Measurements from ENCODE around the gene KIAA1328. TPM values are rescaled to one million over a fixed set of nuclear protein-coding genes. Genes with fewer than 3 reads are reported as not detected.
A peak's percentile ranks its signal among the peaks of the same experiment; 100 is the strongest.

The KIAA1328 gene
- polyA plus RNA-seq, 3 donors from 2014 or later = 9.4 to 11.8 (median 10.2) TPM

- DNase-seq = no peak
- no peak overlapping the region for H3K27ac Mint-ChIP-seq
- H3K27me3 Mint-ChIP-seq (ENCODE audit: low read depth in 3 of 3) = peaks cover 0 to 5% (median 2%) of the 10 kb centered on the region in 3 donors
- H3K9me3 Mint-ChIP-seq = no peaks in the 10 kb centered on the region
- H3K36me3 Mint-ChIP-seq = peaks cover 0 to 8% (median 0%) of the 10 kb centered on the region in 3 donors
- H3K4me1 Mint-ChIP-seq = peaks cover 17 to 19% of the 10 kb centered on the region in 2 donors
- H3K4me3 Mint-ChIP-seq = no peak overlapping the region
Observed at GRCh38 chr18:36833120-36833519, 4.2 kb downstream of the KIAA1328 start.

DNA sequence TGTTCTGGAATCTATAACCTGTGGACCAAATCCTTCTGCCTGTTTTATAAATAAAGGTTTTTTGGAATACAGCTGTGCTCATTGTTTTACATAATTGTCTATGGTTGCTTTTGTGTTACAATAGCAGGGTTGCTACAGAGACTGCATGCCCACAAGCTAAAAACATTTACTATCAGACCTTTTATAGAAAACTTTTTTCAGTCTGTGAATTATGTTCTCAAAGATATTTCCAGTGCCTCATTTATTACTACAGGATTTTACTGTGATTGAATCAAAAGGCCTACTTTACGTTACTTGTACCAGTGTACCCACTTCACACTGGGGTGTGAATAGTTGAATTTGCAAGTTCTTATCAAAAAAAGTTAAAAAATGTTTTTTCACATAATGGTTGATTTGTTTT is 7.0 kb downstream of the KIAA1328 start:
- Mint-ChIP-seq H3K4me1 (no peaks in the 10 kb centered on the region), H3K4me3 (no peak overlapping the region), H3K27me3 (ENCODE audit: low read depth in 3 of 3) (peaks cover 0 to 2% (median 0%) of the 10 kb centered on the region in 3 donors), H3K27ac (no peak overlapping the region), H3K9me3 (no peaks in the 10 kb centered on the region), H3K36me3 (peaks cover 17 to 32% (median 26%) of the 10 kb centered on the region in 3 donors)
- DNase-seq = no peak

GRCh38 chr18:36839835-36840234 is 10.9 kb downstream of the KIAA1328 start:
- no peak for DNase-seq
- no peaks in the 10 kb centered on the region for H3K9me3 Mint-ChIP-seq
- no peak overlapping the region for H3K4me3 Mint-ChIP-seq
- no peak overlapping the region for H3K27ac Mint-ChIP-seq
- H3K4me1 Mint-ChIP-seq = peaks cover 0 to 7% of the 10 kb centered on the region in 2 donors
- H3K36me3 Mint-ChIP-seq = peaks cover 22 to 39% (median 35%) of the 10 kb centered on the region in 3 donors
- H3K27me3 Mint-ChIP-seq (ENCODE audit: low read depth in 3 of 3) = peaks cover 0 to 1% (median 0%) of the 10 kb centered on the region in 3 donors

DNA sequence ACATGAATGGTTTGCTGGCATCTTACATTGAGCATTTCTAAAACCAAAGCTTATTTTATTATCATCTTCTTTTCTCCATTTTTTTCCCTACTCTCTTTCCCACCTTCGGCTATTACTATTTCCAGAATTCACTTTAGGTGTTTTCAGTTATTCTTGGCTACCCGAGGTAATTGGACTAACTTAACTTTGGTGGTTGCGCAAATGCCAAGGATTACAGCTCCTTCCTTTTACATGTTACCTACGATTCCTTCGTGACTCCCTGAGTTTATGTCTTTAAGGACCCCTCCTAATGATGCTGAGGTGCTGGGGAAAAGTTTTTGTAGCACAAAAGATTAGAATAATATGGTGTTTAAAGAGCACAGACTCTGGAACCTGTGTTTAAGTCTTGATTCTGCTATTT is 14.3 kb downstream of the KIAA1328 start:
- H3K9me3 Mint-ChIP-seq = no peaks in the 10 kb centered on the region
- H3K4me1 Mint-ChIP-seq = peaks cover 0 to 7% of the 10 kb centered on the region in 2 donors
- H3K4me3 Mint-ChIP-seq = no peak overlapping the region
- no peak for DNase-seq
- H3K27ac Mint-ChIP-seq = no peak overlapping the region
- peaks cover 0 to 1% (median 0%) of the 10 kb centered on the region in 3 donors for H3K27me3 Mint-ChIP-seq (ENCODE audit: low read depth in 3 of 3)
- H3K36me3 Mint-ChIP-seq = peaks cover 22 to 39% (median 31%) of the 10 kb centered on the region in 3 donors

DNA sequence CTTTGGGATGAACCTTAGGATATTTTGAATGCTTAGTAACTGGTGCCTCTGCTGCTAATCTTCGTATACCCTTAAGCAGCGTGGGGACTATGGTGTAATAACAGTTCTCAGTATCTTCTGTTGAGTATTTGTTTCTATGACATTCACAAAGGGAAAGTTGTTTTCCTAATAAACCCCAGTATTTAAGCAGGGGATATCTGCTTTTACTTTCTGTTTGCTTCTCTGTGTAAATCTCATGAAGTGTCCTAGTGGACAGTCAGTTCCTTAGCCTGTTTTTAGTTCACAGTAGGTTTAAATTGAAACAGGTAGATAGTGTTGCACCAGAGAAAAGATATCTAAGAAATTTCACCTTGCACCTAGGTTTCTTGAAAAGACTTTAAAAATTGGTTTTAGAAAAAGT is 14.9 kb downstream of the KIAA1328 start:
- Mint-ChIP-seq H3K9me3 (no peaks in the 10 kb centered on the region), H3K36me3 (peaks cover 22 to 33% (median 26%) of the 10 kb centered on the region in 3 donors)
- DNase-seq = no peak

GRCh38 chr18:36848609-36849008 is 19.7 kb downstream of the KIAA1328 start:
- Mint-ChIP-seq H3K36me3 (peaks cover 19 to 37% (median 31%) of the 10 kb centered on the region in 3 donors), H3K27me3 (ENCODE audit: low read depth in 3 of 3) (no peaks in the 10 kb centered on the region), H3K4me1 (peaks cover 0 to 1% of the 10 kb centered on the region in 2 donors), H3K27ac (no peak overlapping the region), H3K9me3 (peaks cover 5 to 12% (median 8%) of the 10 kb centered on the region in 6 donors), H3K4me3 (no peak overlapping the region)
- DNase-seq = no peak

More for the DNA sequence above, 14.9 kb downstream of the KIAA1328 start:
- peaks cover 1 to 7% of the 10 kb centered on the region in 2 donors for H3K4me1 Mint-ChIP-seq
- H3K27ac Mint-ChIP-seq = no peak overlapping the region
- no peak overlapping the region for H3K4me3 Mint-ChIP-seq
- peaks cover 0 to 1% (median 0%) of the 10 kb centered on the region in 3 donors for H3K27me3 Mint-ChIP-seq (ENCODE audit: low read depth in 3 of 3)

DNA sequence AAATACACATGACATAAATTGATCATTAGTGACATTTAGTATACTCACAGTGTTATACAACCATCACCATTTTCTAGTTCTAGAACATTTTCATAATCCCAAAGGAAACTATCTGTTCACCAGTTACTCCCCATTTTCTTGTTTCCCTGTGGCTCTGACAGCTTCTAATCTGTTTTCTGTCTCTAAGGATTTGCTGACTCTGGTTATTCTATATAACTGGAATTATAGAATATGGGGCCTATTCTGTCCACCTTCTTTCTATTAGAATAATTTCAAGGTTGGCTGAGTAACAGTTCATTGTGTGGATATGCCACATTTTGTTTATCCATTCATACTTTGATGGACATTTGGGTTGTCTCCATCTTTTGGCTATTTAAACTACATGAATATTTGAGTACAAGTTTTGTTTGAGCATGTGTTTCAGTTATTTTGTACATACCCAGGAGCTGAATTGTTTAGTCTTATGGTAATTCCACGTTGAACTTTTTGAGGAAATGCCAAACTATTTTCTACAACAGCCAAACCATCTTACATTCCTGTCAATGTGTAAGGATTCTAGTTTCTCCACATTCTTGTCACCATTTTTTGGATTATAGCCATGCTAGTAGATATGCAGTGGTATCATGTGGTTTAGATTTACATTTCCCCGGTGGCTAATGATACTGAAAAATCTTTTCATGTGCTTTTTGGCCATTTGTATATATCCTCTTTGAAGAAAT is 20.5 kb downstream of the KIAA1328 start:
- Mint-ChIP-seq H3K9me3 (peaks cover 5 to 12% (median 8%) of the 10 kb centered on the region in 6 donors), H3K4me3 (no peak overlapping the region), H3K27me3 (ENCODE audit: low read depth in 3 of 3) (no peaks in the 10 kb centered on the region), H3K27ac (no peak overlapping the region), H3K4me1 (peaks cover 0 to 1% of the 10 kb centered on the region in 2 donors), H3K36me3 (peaks cover 21 to 44% (median 32%) of the 10 kb centered on the region in 3 donors)
- no peak for DNase-seq

DNA sequence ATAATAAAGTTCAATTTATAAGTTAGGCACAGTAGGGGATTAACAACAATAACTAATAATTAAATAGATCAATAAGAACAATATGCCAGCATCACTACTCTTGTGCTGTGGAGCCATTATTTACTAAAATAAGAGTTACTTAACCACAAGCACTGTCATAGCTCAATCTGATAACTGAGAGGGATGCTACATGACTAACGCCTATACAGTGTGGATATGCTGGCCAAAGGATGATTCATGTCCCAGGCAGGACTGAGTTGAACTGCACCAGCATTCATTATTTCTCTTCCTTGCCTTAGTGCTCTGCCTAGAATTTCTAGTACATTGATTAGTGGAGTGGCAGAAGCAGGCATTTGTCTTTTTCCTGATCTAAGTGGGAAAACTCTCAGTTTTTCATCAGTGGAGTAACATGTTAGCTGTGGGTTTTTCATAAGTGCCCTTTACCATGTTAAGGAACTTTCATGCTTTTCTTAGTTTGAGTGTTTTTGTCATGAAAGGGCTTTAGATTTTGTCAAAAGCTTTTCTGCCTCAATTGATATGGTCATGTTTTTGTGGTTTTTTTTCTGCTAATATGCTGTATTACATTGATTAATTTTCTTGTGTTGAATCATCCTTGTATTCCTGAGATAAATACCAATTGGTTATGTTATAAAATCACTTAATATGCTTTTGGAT is 21.7 kb downstream of the KIAA1328 start:
- H3K4me1 Mint-ChIP-seq = peaks cover 0 to 1% of the 10 kb centered on the region in 2 donors
- H3K27me3 Mint-ChIP-seq (ENCODE audit: low read depth in 3 of 3) = no peaks in the 10 kb centered on the region
- peaks cover 5 to 12% (median 8%) of the 10 kb centered on the region in 6 donors for H3K9me3 Mint-ChIP-seq
- no peak overlapping the region for H3K4me3 Mint-ChIP-seq
- H3K27ac Mint-ChIP-seq = no peak overlapping the region
- H3K36me3 Mint-ChIP-seq = peaks cover 28 to 50% (median 35%) of the 10 kb centered on the region in 3 donors
- no peak for DNase-seq

DNA sequence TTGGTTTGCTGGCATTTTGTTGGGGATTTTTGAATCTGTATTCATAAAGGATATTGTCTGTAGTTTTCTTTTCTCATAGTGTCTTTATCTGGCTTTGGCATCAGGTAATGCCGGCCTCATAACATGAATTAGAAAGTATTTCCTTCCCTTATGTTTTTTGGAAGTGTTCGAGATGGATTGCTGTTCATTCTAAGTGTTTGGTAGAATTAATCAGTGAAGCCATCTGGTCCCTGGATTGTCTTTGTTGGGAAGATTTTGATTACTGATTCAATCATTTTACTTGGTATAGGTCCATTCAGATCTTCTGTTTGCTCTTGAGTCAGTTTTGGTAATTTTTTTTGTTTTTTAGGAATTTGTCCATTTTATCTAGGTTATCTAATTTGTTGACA is 22.3 kb downstream of the KIAA1328 start:
- peaks cover 0 to 1% of the 10 kb centered on the region in 2 donors for H3K4me1 Mint-ChIP-seq
- H3K4me3 Mint-ChIP-seq = no peak overlapping the region
- H3K9me3 Mint-ChIP-seq = peaks cover 5 to 12% (median 8%) of the 10 kb centered on the region in 6 donors
- no peak overlapping the region for H3K27ac Mint-ChIP-seq
- H3K36me3 Mint-ChIP-seq = peaks cover 29 to 54% (median 39%) of the 10 kb centered on the region in 3 donors
- DNase-seq = no peak
- no peaks in the 10 kb centered on the region for H3K27me3 Mint-ChIP-seq (ENCODE audit: low read depth in 3 of 3)

DNA sequence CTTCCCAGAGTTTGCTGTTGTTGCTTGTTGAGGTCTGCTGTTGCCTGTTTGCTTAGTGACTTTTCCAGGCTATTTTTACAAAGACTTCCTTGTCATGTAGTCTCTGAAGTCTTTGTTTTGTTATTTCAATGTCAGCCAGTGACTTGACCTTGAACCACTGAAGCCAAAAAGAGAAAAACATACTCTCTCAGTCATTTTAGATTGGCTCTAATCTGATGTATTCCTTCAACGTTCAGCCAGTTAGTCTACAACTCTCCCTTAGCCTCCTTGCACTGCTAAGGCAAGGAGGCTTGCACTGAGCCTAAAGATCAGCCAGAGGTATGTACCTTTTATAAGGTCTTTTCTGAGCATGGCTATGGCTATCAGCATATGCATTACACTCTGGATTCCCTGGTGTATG is 27.9 kb downstream of the KIAA1328 start:
- no peak for DNase-seq
- Mint-ChIP-seq H3K27ac (no peak overlapping the region), H3K27me3 (ENCODE audit: low read depth in 3 of 3) (no peaks in the 10 kb centered on the region), H3K4me3 (no peak overlapping the region), H3K4me1 (no peaks in the 10 kb centered on the region), H3K9me3 (peaks cover 5 to 12% (median 7%) of the 10 kb centered on the region in 6 donors), H3K36me3 (peaks cover 34 to 43% (median 41%) of the 10 kb centered on the region in 3 donors)

GRCh38 chr18:36862182-36862581 is 33.3 kb downstream of the KIAA1328 start:
- Mint-ChIP-seq H3K36me3 (peaks cover 11 to 21% (median 16%) of the 10 kb centered on the region in 3 donors), H3K9me3 (peaks cover 0 to 2% (median 0%) of the 10 kb centered on the region in 6 donors), H3K27me3 (ENCODE audit: low read depth in 3 of 3) (peaks cover 0 to 1% (median 0%) of the 10 kb centered on the region in 3 donors), H3K4me3 (no peak overlapping the region), H3K27ac (no peak overlapping the region), H3K4me1 (no peaks in the 10 kb centered on the region)
- no peak for DNase-seq

- peaks cover 0 to 4% (median 0%) of the 10 kb centered on the region in 6 donors for H3K9me3 Mint-ChIP-seq
- H3K4me3 Mint-ChIP-seq = no peak overlapping the region
- H3K4me1 Mint-ChIP-seq = no peaks in the 10 kb centered on the region
- H3K27me3 Mint-ChIP-seq (ENCODE audit: low read depth in 3 of 3) = peaks cover 0 to 1% (median 0%) of the 10 kb centered on the region in 3 donors
- H3K27ac Mint-ChIP-seq = no peak overlapping the region
- DNase-seq = no peak
- H3K36me3 Mint-ChIP-seq = peaks cover 17 to 30% (median 17%) of the 10 kb centered on the region in 3 donors
Observed at GRCh38 chr18:36867056-36867455, 38.1 kb downstream of the KIAA1328 start.

DNA sequence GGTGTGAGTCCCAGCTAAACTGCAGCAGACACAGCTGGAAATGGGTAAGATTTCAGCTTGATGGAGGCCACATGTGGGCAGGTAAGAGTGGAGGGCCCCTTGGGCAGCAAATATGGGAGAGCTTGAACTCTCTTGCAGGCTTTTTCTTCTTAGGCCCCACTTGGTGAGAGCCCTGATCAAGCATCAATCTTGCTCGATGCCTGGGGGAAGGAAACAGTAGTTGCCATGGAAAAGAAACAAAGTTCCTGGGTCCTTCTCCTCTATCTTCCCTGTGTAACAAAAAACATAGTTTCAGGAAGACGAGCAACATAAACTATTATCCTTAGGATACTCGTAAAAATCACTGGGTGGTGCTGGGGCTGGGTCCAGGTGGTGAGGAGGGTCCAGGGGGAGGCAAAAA is 42.9 kb downstream of the KIAA1328 start:
- H3K4me1 Mint-ChIP-seq = no peaks in the 10 kb centered on the region
- H3K27me3 Mint-ChIP-seq (ENCODE audit: low read depth in 3 of 3) = no peaks in the 10 kb centered on the region
- DNase-seq = no peak
- peaks cover 21 to 48% (median 34%) of the 10 kb centered on the region in 3 donors for H3K36me3 Mint-ChIP-seq
- peaks cover 0 to 19% (median 2%) of the 10 kb centered on the region in 6 donors for H3K9me3 Mint-ChIP-seq
- H3K27ac Mint-ChIP-seq = peak overlapping the region in 1 of 6 donors; percentile 48
- H3K4me3 Mint-ChIP-seq = no peak overlapping the region

GRCh38 chr18:36872329-36872728 is 43.4 kb downstream of the KIAA1328 start:
- Mint-ChIP-seq H3K4me3 (no peak overlapping the region), H3K36me3 (peaks cover 21 to 51% (median 34%) of the 10 kb centered on the region in 3 donors), H3K27ac (no peak overlapping the region), H3K4me1 (no peaks in the 10 kb centered on the region), H3K9me3 (peaks cover 0 to 19% (median 2%) of the 10 kb centered on the region in 6 donors), H3K27me3 (ENCODE audit: low read depth in 3 of 3) (no peaks in the 10 kb centered on the region)
- no peak for DNase-seq
